Astrocyte (in vitro differentiated cells and primary cell): ENCODE data around the gene PTH1R.

ENCODE experiments used
- EZH2 ChIP-seq: IDR thresholded peaks from 2 replicates; pipeline ENCODE4 v1.6.1; 2012; ENCODE audit warnings: mild to moderate bottlenecking, low read length, inconsistent platforms; ENCODE audit not compliant: insufficient read depth
- TF ChIP-seq, protein P1 (sequence below): IDR thresholded peaks from 2 replicates; pipeline ENCODE4 v1.5.1; 2011; ENCODE audit warnings: low read depth, mild to moderate bottlenecking, inconsistent platforms, low read length, moderate library complexity; ENCODE audit not compliant: insufficient read depth

DNA sequence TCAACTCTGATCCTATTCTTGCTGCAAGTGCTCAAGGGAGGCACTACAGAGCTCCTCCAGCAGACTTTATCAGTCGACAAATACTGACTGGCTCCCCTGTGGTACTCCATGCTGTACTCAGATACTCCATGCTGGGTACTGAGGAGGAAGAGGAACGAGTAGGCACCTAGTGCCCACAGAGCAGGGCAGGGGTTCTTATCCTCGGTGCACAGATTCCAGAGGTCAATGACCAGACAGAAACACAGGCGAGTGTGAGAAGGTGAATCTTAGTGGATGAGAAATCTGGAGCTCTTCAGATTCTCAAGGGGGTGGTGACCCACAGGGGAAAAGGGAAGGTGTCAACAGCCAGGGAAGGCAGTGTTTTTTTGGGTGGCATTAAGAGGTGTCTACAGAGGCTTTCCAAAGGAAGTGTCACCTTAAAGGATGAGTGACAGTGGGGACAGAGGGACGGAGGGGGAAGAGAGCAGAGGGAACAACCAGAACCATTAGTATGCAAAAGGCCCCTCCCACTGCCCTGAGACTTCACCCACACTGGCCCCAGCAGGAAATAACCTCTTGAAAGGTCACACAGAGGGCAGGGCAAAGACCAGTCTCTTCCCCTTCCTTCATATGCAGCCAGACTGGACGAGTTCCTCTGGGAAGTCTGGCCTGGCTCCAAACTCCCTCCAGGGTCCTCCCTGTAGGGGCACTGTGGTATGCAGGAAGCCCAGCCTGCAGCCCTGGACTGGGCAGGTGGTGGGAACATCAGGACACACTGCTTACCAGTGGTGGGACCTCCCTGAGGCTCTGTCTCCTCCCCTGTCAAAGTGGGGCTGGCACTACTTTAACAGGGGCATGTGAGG, 71.5 kb downstream of the PTH1R start:
- no peak for TF ChIP-seq EZH2
- TF ChIP-seq, protein P1, sequence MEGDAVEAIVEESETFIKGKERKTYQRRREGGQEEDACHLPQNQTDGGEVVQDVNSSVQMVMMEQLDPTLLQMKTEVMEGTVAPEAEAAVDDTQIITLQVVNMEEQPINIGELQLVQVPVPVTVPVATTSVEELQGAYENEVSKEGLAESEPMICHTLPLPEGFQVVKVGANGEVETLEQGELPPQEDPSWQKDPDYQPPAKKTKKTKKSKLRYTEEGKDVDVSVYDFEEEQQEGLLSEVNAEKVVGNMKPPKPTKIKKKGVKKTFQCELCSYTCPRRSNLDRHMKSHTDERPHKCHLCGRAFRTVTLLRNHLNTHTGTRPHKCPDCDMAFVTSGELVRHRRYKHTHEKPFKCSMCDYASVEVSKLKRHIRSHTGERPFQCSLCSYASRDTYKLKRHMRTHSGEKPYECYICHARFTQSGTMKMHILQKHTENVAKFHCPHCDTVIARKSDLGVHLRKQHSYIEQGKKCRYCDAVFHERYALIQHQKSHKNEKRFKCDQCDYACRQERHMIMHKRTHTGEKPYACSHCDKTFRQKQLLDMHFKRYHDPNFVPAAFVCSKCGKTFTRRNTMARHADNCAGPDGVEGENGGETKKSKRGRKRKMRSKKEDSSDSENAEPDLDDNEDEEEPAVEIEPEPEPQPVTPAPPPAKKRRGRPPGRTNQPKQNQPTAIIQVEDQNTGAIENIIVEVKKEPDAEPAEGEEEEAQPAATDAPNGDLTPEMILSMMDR, result no peak
